OCI-LY7 (cell line): Measurements from ENCODE around the gene ASB13. TPM values are rescaled to one million over a fixed set of nuclear protein-coding genes. Genes with fewer than 3 reads are reported as not detected.

ENCODE experiments used
- BruUV-seq: library from RNA; stranded (reverse); fragments of 400-500 nt; replicated peaks from 2 replicates; lab custom pipeline; 2021; lab: Mats Ljungman, UMichigan
- CTCF ChIA-PET: fragments of 300-600 bp; sonication (Branson Sonifier 250); formaldehyde crosslinking; loops from one replicate; lab custom pipeline; 2022; ENCODE audit warnings: antibody characterized with exemption; ENCODE audit not compliant: unreplicated experiment; lab: Charles Lee
- POLR2A ChIA-PET: fragments of 300-600 bp; sonication (Branson Sonifier 250); formaldehyde crosslinking; loops from one replicate; lab custom pipeline; 2022; ENCODE audit warnings: antibody characterized with exemption; lab: Charles Lee
- DNase-seq: peaks from one replicate; pipeline ENCODE4 v3.0.0-alpha.2; 2015; ENCODE audit warnings: low spot score
- H2AFZ ChIP-seq: fragments of 200-600 bp; sonication (generic), shearing (Covaris generic); 2 replicates; pipeline ENCODE4 v1.6.1; 2014; ENCODE audit warnings: mild to moderate bottlenecking, antibody characterized with exemption, low read length, moderate library complexity
- H3K27ac ChIP-seq: fragments of 200-600 bp; sonication (generic); 2 replicates; pipeline ENCODE4 v1.5.1; 2014; ENCODE audit warnings: mixed run types, low read depth, mild to moderate bottlenecking, moderate library complexity, low read length, inconsistent platforms; ENCODE audit not compliant: poor library complexity, severe bottlenecking
- H3K36me3 ChIP-seq: fragments of 200-600 bp; sonication (generic); 2 replicates; pipeline ENCODE4 v1.6.1; 2014; ENCODE audit warnings: mild to moderate bottlenecking, antibody characterized with exemption, low read length, moderate library complexity, mixed read lengths; ENCODE audit not compliant: insufficient read depth
- H3K4me1 ChIP-seq: fragments of 200-600 bp; sonication (generic); 2 replicates; pipeline ENCODE4 v1.5.1; 2014; ENCODE audit warnings: mild to moderate bottlenecking, low read length; ENCODE audit not compliant: insufficient read depth, poor library complexity, severe bottlenecking
- H3K4me2 ChIP-seq: fragments of 200-600 bp; sonication (generic); 2 replicates; pipeline ENCODE4 v1.6.1; 2014; ENCODE audit warnings: mild to moderate bottlenecking, low read length
- H3K4me3 ChIP-seq: fragments of 200-600 bp; sonication (generic); 2 replicates; pipeline ENCODE4 v1.5.1; 2014; ENCODE audit warnings: mild to moderate bottlenecking, low read depth, low read length; ENCODE audit not compliant: poor library complexity, severe bottlenecking
- H3K79me2 ChIP-seq: fragments of 200-600 bp; sonication (generic); 2 replicates; pipeline ENCODE4 v1.6.1; 2016; ENCODE audit warnings: low read depth, mild to moderate bottlenecking, low read length, moderate library complexity, mixed read lengths; ENCODE audit not compliant: insufficient read depth
- H3K9me2 ChIP-seq: fragments of 200-600 bp; sonication (generic); 2 replicates; pipeline ENCODE4 v1.6.1; 2016; ENCODE audit warnings: mild to moderate bottlenecking, low read length, mixed read lengths; ENCODE audit not compliant: insufficient read depth
- H3K9me3 ChIP-seq: fragments of 200-600 bp; sonication (generic); 2 replicates; pipeline ENCODE4 v1.6.1; 2014; ENCODE audit warnings: mild to moderate bottlenecking, mixed run types, low read length, mixed read lengths
- H4K20me1 ChIP-seq: fragments of 200-600 bp; sonication (generic); 2 replicates; pipeline ENCODE4 v1.6.1; 2014; ENCODE audit warnings: mild to moderate bottlenecking, antibody characterized with exemption, low read length, moderate library complexity, mixed read lengths; ENCODE audit not compliant: insufficient read depth
- EZH2phosphoT487 ChIP-seq: fragments of 200-600 bp; sonication (generic); IDR thresholded peaks from 2 replicates; pipeline ENCODE4 v1.6.1; 2018; ENCODE audit warnings: low read depth, borderline replicate concordance, mild to moderate bottlenecking, mixed run types, antibody characterized with exemption, low read length, moderate library complexity, mixed read lengths
- intact Hi-C: fragments of 100-400 bp; cut with micrococcal nuclease; formaldehyde crosslinking; loops from one replicate; pipeline ENCODE4 v1.10.0; 2022; ENCODE audit not compliant: unreplicated experiment
- total RNA-seq, 2 experiments: library from RNA; depleted of rRNA in 1 of 2; stranded (reverse); fragments of >200 nt in 1 of 2; shearing (Covaris generic) in 1 of 2; gene quantifications; 2 replicates each; pipeline ENCODE4 v1.2.3, GENCODE V29; 2014 to 2022
- TF ChIP-seq, protein P1 (sequence below): fragments of 200-600 bp; sonication (generic); conservative IDR thresholded peaks from 2 replicates; pipeline ENCODE4 v1.5.1; 2014; ENCODE audit warnings: mild to moderate bottlenecking, antibody characterized with exemption, low read length, moderate library complexity, mixed read lengths

Gene ASB13
- total RNA-seq, 2 experiments from 2014 or later, result 25.6 to 108 TPM

DNA sequence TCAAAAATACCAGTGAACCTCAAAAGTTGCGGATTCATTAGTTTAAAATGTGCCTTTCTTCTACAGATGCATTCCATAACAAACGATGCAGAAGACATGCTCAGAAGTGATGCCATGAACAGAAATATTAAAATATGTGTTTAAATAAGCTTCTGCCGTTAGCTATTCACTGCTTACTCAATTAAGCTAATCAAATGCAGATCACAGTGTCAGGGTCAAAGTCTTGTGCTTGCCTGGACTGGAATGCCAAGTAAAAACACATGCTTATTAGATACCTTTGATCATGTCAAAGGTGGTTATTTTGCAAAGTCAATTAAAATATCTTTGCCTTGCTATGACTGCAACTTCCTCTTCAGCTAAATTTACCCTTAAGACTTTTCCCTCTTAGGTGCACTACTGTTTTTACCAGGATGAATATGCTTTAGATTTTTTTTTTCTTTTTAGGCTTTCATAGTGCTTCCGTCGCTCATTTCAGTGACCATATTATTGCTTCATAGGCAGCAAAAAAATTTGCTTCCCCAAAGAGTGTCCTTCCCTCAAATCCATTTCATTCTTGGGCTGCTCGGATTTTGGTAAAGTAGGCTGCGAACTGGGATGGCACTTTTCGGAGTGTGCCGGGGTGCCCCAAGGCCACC, 905 bp downstream of the ASB13 start:
- Histone ChIP-seq H3K4me2 (peak overlapping the region; percentile 86), H3K79me2 (peaks cover 45% of the 10 kb centered on the region; the same call in 1 of the 2 replicates), H3K9me2 (no peaks in the 10 kb centered on the region), H2AFZ (peak overlapping the region; percentile 24; the same call in 1 of the 2 replicates), H4K20me1 (no peaks in the 10 kb centered on the region), H3K9me3 (no peaks in the 10 kb centered on the region), H3K36me3 (no peaks in the 10 kb centered on the region), H3K4me3 (peak overlapping the region; percentile 78), H3K4me1 (peaks cover 87% of the 10 kb centered on the region), H3K27ac (peak overlapping the region; percentile 100)
- POLR2A ChIA-PET, result interaction anchor here (0.7 to 9.1 kb wide), 18 partner anchors 10 to 233 kb away, joined by 3 to 142 read pairs (median 4); no protein-coding TSS in a partner anchor
- BruUV-seq, result TSS peak; percentile 47
- CTCF ChIA-PET, result interaction anchor here (0.9 to 1.3 kb wide), 2 partner anchors 10 to 23 kb away, joined by 3 to 6 read pairs; no protein-coding TSS in a partner anchor
- peak; percentile 42 for DNase-seq
- no peak for TF ChIP-seq EZH2phosphoT487
- TF ChIP-seq, protein P1, sequence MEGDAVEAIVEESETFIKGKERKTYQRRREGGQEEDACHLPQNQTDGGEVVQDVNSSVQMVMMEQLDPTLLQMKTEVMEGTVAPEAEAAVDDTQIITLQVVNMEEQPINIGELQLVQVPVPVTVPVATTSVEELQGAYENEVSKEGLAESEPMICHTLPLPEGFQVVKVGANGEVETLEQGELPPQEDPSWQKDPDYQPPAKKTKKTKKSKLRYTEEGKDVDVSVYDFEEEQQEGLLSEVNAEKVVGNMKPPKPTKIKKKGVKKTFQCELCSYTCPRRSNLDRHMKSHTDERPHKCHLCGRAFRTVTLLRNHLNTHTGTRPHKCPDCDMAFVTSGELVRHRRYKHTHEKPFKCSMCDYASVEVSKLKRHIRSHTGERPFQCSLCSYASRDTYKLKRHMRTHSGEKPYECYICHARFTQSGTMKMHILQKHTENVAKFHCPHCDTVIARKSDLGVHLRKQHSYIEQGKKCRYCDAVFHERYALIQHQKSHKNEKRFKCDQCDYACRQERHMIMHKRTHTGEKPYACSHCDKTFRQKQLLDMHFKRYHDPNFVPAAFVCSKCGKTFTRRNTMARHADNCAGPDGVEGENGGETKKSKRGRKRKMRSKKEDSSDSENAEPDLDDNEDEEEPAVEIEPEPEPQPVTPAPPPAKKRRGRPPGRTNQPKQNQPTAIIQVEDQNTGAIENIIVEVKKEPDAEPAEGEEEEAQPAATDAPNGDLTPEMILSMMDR, result no peak
- intact Hi-C loops, result loop anchor here (1.0 kb wide), 1 partner anchor 10 kb away; no protein-coding TSS in a partner anchor

DNA sequence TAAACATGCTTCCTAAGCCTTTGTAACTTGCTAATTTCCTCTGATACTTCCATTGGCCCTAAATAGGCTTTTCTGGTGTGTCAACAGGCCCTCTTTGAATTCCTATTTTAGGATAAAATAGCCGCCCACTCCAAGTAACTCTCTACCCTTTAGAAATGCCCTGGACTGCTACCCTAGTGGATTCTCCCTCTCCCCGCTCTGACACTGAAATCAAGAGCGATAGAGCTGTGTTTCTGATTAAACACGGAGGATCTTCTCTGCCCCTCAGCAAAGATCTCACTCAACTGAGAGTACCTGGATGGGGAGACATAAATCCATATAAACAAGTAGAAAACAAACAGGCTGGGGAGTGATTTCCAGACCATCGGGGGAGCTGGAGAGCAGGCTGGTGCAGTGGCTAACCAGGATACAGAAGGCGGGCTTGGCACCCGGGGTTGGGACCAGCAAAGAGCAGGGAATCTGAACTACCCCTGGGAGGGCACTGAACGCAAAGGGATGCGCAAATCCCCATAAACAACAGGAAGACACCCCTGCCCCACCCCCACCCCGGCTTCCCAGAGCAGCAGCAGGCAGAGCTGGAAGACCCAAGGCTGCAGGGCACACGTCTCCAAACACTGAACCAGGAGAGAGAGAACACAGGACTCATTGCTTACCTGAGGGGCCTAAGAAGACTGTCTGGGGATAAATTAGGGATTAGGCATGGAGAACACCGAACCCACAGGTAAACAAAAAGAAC, 2.5 kb downstream of the ASB13 start:
- TF ChIP-seq, protein P1, result no peak
- TF ChIP-seq EZH2phosphoT487, result no peak
- H3K9me2 ChIP-seq, result no peaks in the 10 kb centered on the region
- peaks cover 92% of the 10 kb centered on the region for H3K4me1 ChIP-seq
- no TSS peak for BruUV-seq
- H3K9me3 ChIP-seq, result no peaks in the 10 kb centered on the region
- peak; percentile 41 for DNase-seq
- CTCF ChIA-PET, result interaction anchor here (0.6 kb wide), 1 partner anchor 24 kb away, joined by 7 read pairs; no protein-coding TSS in a partner anchor
- H3K27ac ChIP-seq, result peak overlapping the region; percentile 100
- H3K4me3 ChIP-seq, result peak overlapping the region; percentile 78
- no peaks in the 10 kb centered on the region for H4K20me1 ChIP-seq
- peaks cover 45% of the 10 kb centered on the region; the same call in 1 of the 2 replicates for H3K79me2 ChIP-seq
- POLR2A ChIA-PET, result interaction anchor here (0.6 to 9.1 kb wide), 11 partner anchors 9 to 441 kb away, joined by 3 to 142 read pairs (median 4); partner anchors contain the start of gene TUBAL3
- peak overlapping the region; percentile 86 for H3K4me2 ChIP-seq
- peak overlapping the region; percentile 6; the same call in 1 of the 2 replicates for H2AFZ ChIP-seq
- no peaks in the 10 kb centered on the region for H3K36me3 ChIP-seq
- intact Hi-C loops, result loop anchor here (5.0 kb wide), 1 partner anchor 178 kb away; no protein-coding TSS in a partner anchor
